GM12875 (cell line): ENCODE data around the gene MNX1.

Experiments used
- H3K4me3 ChIP-seq: one replicate; pipeline ENCODE4 v1.5.1; 2011; ENCODE audit warnings: low read depth, low read length, control low read depth
- TF ChIP-seq, protein P1 (sequence below): IDR thresholded peaks from 2 replicates; pipeline ENCODE4 v1.5.1; 2011; ENCODE audit warnings: low read depth, mild to moderate bottlenecking, control low read depth, inconsistent platforms, low read length, moderate library complexity, borderline replicate concordance; ENCODE audit not compliant: insufficient read depth

MNX1 gene

DNA sequence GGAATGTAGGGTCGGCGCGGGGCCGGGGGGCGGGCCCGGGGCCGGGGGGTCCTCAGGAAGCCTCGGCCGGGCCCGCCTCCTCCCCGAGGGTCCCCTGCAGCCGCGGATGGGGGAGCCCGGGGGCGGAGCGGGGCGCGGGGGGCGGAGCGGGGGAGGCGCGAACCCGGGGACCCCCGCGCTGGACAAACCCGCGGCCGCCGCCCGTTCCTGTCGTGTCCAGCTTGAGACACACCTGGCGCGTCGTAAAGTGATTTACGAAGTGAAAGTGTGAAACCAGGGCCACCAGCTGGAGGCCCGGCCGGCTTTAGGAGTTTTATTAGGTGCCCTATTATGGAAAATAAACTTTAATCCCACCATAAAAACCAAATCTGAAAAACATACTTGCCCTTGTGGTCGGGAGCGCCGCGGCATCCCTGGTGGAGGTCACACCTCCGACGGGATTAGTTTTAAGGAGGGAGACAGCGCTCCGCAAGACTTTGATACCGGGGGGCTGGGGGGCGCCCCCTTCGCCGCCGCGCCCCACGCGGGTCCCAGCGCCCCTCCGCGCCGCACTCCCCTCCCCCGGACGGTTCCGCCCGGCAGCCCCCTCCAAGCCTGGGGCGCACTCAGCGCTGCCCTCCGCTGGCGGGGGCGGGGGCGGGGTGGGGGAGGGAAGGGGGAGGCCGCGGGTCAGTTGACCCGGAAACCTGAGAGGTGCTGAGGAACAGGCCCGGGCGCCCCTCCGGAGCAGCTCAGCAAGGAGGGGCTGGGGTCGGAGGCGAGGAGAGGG lies 10.3 kb downstream of the MNX1 start:
- peak overlapping the region; percentile 26 for H3K4me3 ChIP-seq

GRCh38 chr7:156998988-156999957 lies 11.2 kb downstream of the MNX1 start:
- TF ChIP-seq, protein P1, sequence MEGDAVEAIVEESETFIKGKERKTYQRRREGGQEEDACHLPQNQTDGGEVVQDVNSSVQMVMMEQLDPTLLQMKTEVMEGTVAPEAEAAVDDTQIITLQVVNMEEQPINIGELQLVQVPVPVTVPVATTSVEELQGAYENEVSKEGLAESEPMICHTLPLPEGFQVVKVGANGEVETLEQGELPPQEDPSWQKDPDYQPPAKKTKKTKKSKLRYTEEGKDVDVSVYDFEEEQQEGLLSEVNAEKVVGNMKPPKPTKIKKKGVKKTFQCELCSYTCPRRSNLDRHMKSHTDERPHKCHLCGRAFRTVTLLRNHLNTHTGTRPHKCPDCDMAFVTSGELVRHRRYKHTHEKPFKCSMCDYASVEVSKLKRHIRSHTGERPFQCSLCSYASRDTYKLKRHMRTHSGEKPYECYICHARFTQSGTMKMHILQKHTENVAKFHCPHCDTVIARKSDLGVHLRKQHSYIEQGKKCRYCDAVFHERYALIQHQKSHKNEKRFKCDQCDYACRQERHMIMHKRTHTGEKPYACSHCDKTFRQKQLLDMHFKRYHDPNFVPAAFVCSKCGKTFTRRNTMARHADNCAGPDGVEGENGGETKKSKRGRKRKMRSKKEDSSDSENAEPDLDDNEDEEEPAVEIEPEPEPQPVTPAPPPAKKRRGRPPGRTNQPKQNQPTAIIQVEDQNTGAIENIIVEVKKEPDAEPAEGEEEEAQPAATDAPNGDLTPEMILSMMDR: no peak

More for the DNA sequence above, 10.3 kb downstream of the MNX1 start:
- TF ChIP-seq, protein P1: no peak

GRCh38 chr7:156994417-156994816 lies 16.0 kb downstream of the MNX1 start:
- H3K4me3 ChIP-seq: no peak overlapping the region
- TF ChIP-seq, protein P1: no peak

More at GRCh38 chr7:156998988-156999957, 11.2 kb downstream of the MNX1 start:
- H3K4me3 ChIP-seq: peak overlapping the region; percentile 26

DNA sequence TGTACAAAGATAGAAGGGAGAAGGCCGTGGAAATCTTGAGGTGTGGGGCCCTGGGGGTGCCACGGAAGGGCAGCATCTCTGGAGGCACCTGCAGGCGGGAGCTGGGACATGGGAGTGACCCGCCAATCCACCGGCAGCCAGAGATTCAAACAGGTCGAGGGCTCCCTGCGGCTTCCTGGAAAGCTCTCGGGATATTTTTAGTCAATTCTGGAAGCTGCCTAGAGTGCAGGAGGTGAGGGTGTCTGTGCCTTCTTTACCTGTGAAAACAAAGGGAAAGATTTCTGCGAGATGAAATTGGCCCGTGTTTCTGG lies 16.6 kb downstream of the MNX1 start:
- TF ChIP-seq, protein P1: no peak
- H3K4me3 ChIP-seq: no peak overlapping the region

- H3K4me3 ChIP-seq: no peak overlapping the region
Measured at GRCh38 chr7:156993021-156993924, 17.2 kb downstream of the MNX1 start.

More at GRCh38 chr7:156993021-156993924, 17.2 kb downstream of the MNX1 start:
- TF ChIP-seq, protein P1: no peak
